ENCODE results near the gene LAMA5.

DNA sequence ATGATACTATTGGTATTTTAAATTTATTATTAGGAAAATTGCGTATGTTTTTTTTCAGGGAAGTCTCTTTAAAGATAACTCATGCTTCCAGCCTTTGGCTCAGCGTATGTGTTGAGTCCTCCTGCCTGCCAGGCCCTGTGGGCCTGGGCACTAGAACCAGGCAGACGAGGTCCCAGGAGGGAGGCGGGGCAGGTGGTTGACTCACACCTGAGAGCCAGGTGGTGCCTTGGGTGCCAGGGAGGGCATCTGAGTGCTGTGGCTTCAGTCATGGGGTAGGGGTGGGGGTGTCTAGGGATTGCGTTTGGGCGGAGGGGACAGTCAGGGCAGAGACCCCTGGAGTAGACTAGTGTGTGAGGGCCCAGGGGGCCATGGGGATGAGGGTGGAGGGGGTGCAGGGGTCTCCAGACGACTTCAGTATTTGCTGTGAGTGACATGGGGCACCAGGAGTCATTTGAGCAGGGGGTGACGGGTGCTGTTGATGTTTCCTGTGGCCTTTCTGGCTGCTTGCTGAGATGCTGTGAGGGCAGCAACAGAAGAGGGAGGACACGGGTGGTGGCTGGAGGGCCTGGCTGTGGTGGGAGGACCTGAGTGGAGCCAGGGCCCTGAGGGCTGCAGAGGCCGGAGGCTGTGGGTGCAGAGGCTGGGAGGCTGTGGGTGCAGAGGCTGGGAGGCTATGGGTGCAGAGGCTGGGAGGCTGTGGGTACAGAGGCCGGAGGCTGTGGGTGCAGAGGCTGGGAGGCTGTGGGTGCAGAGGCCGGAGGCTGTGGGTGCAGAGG is 79.2 kb downstream of the LAMA5 start:
- TF ChIP-seq CTCF (IDR thresholded peaks at IDR 0.05) (no peak), EP300 (IDR thresholded peaks at IDR 0.05) (no peak)
